GM21825 (cell line): Measurements from ENCODE around the gene THSD4.
"Not testable (repeated sequence)": the region's sequence is repeated elsewhere in the genome, so short reads cannot be mapped to it uniquely, and the experiment has no call there.

Experiments
- ATAC-seq: cut with Tn5 transposase; IDR thresholded peaks from one replicate; pipeline ENCODE4 v1.9.1; 2021; ENCODE audit warnings: mild to moderate bottlenecking, moderate library complexity; ENCODE audit not compliant: unreplicated experiment

The THSD4 gene

GRCh38 chr15:71252044-71252739 lies 136.9 kb downstream of the THSD4 start:
- no peak for ATAC-seq

GRCh38 chr15:71252740-71253047 lies 137.4 kb downstream of the THSD4 start:
- ATAC-seq = no peak

- no peak for ATAC-seq
These were observed 139.2 kb downstream of the THSD4 start for GRCh38 chr15:71254491-71254890.

- ATAC-seq = no peak
These were observed 141.8 kb downstream of the THSD4 start for GRCh38 chr15:71256934-71257664.

GRCh38 chr15:71259866-71260265 lies 144.6 kb downstream of the THSD4 start:
- ATAC-seq = no peak

GRCh38 chr15:71261418-71261817 lies 146.1 kb downstream of the THSD4 start:
- ATAC-seq = no peak

- ATAC-seq = no peak
These were observed 146.6 kb downstream of the THSD4 start for GRCh38 chr15:71261909-71262308.

GRCh38 chr15:71262599-71262998 lies 147.3 kb downstream of the THSD4 start:
- no peak for ATAC-seq

GRCh38 chr15:71265606-71266005 lies 150.3 kb downstream of the THSD4 start:
- ATAC-seq = not testable (repeated sequence)

- ATAC-seq = no peak
These were observed 156.1 kb downstream of the THSD4 start for GRCh38 chr15:71271327-71271726.

GRCh38 chr15:71272932-71273331 lies 157.7 kb downstream of the THSD4 start:
- no peak for ATAC-seq

- no peak for ATAC-seq
These were observed 158.6 kb downstream of the THSD4 start for GRCh38 chr15:71273731-71274447.

- ATAC-seq = no peak
These were observed 159.2 kb downstream of the THSD4 start for GRCh38 chr15:71274448-71274798.

- ATAC-seq = no peak
These were observed 159.8 kb downstream of the THSD4 start for GRCh38 chr15:71275098-71275497.

- no peak for ATAC-seq
These were observed 160.5 kb downstream of the THSD4 start for GRCh38 chr15:71275566-71276335.

GRCh38 chr15:71276336-71276665 lies 161.0 kb downstream of the THSD4 start:
- no peak for ATAC-seq

GRCh38 chr15:71278989-71279756 lies 163.9 kb downstream of the THSD4 start:
- no peak for ATAC-seq

- ATAC-seq = no peak
These were observed 164.5 kb downstream of the THSD4 start for GRCh38 chr15:71279757-71280141.

- no peak for ATAC-seq
These were observed 164.9 kb downstream of the THSD4 start for GRCh38 chr15:71280206-71280605.

GRCh38 chr15:71281256-71281655 lies 166.0 kb downstream of the THSD4 start:
- ATAC-seq = no peak

GRCh38 chr15:71282076-71282475 lies 166.8 kb downstream of the THSD4 start:
- ATAC-seq = no peak
